Glutamatergic neuron (in vitro differentiated cells): ENCODE measurements around the gene FADS2. TPM values are rescaled to one million over a fixed set of nuclear protein-coding genes. Genes with fewer than 3 reads are reported as not detected.

Experiments used
- DNase-seq: peaks from one replicate; pipeline ENCODE4 v3.0.0; 2022
- H3K27ac Mint-ChIP-seq: one replicate; pipeline ENCODE4 v1.8.0; 2020; ENCODE audit warnings: mild to moderate bottlenecking, mixed read lengths, inconsistent platforms; ENCODE audit not compliant: unreplicated experiment
- H3K27me3 Mint-ChIP-seq: one replicate; pipeline ENCODE4 v1.8.0; 2020; ENCODE audit warnings: mild to moderate bottlenecking, moderate library complexity, mixed read lengths, inconsistent platforms; ENCODE audit not compliant: unreplicated experiment
- H3K36me3 Mint-ChIP-seq: one replicate; pipeline ENCODE4 v1.8.0; 2020; ENCODE audit warnings: mild to moderate bottlenecking, mixed read lengths, inconsistent platforms; ENCODE audit not compliant: unreplicated experiment
- H3K4me1 Mint-ChIP-seq: one replicate; pipeline ENCODE4 v1.8.0; 2020; ENCODE audit warnings: mild to moderate bottlenecking, low read depth, mixed read lengths, inconsistent platforms; ENCODE audit not compliant: unreplicated experiment
- H3K4me3 Mint-ChIP-seq: one replicate; pipeline ENCODE4 v1.8.0; 2020; ENCODE audit warnings: mild to moderate bottlenecking, mixed read lengths, inconsistent platforms; ENCODE audit not compliant: unreplicated experiment
- H3K9me3 Mint-ChIP-seq: one replicate; pipeline ENCODE4 v1.8.0; 2020; ENCODE audit warnings: mild to moderate bottlenecking, moderate library complexity, mixed read lengths, inconsistent platforms; ENCODE audit not compliant: unreplicated experiment
- total RNA-seq: library from RNA; stranded (reverse); fragmentation: NEBNext Ultra II Directional; extraction: Animal tissue kit (Norgen Biotek cat#: 25700); gene quantifications from one replicate; pipeline ENCODE4 v1.2.1, GENCODE V29; 2021; ENCODE audit not compliant: unreplicated experiment
- TF ChIP-seq, protein P1 (sequence below): fragments of 200-600 bp; sonication (generic); IDR thresholded peaks from one replicate; pipeline ENCODE4 v1.5.0; 2021; ENCODE audit not compliant: partially characterized antibody, unreplicated experiment

The FADS2 gene
- total RNA-seq, 1 donor from 2014 or later: 701 TPM

DNA sequence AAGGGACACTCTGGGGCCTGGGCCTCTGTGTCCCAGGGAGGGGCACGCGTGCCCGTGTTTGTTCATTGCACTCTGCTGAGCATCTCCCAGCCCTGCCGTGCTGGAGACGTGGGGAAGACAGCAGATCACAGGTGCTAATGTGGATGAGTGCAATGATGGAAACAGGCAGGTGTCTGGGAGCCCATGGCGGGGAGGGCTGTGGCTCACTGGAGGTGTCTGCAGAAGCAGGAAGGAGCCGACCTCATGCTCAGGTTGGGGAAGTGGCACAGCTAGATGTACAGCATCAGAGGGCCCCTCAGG, 43.6 kb upstream of the FADS2 start:
- H3K27ac Mint-ChIP-seq: no peak overlapping the region
- H3K27me3 Mint-ChIP-seq: no peaks in the 10 kb centered on the region
- TF ChIP-seq, protein P1, sequence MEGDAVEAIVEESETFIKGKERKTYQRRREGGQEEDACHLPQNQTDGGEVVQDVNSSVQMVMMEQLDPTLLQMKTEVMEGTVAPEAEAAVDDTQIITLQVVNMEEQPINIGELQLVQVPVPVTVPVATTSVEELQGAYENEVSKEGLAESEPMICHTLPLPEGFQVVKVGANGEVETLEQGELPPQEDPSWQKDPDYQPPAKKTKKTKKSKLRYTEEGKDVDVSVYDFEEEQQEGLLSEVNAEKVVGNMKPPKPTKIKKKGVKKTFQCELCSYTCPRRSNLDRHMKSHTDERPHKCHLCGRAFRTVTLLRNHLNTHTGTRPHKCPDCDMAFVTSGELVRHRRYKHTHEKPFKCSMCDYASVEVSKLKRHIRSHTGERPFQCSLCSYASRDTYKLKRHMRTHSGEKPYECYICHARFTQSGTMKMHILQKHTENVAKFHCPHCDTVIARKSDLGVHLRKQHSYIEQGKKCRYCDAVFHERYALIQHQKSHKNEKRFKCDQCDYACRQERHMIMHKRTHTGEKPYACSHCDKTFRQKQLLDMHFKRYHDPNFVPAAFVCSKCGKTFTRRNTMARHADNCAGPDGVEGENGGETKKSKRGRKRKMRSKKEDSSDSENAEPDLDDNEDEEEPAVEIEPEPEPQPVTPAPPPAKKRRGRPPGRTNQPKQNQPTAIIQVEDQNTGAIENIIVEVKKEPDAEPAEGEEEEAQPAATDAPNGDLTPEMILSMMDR: no peak
- peaks cover 3% of the 10 kb centered on the region for H3K4me1 Mint-ChIP-seq
- no peaks in the 10 kb centered on the region for H3K9me3 Mint-ChIP-seq
- H3K36me3 Mint-ChIP-seq: peaks cover 7% of the 10 kb centered on the region
- DNase-seq: no peak
- no peak overlapping the region for H3K4me3 Mint-ChIP-seq

DNA sequence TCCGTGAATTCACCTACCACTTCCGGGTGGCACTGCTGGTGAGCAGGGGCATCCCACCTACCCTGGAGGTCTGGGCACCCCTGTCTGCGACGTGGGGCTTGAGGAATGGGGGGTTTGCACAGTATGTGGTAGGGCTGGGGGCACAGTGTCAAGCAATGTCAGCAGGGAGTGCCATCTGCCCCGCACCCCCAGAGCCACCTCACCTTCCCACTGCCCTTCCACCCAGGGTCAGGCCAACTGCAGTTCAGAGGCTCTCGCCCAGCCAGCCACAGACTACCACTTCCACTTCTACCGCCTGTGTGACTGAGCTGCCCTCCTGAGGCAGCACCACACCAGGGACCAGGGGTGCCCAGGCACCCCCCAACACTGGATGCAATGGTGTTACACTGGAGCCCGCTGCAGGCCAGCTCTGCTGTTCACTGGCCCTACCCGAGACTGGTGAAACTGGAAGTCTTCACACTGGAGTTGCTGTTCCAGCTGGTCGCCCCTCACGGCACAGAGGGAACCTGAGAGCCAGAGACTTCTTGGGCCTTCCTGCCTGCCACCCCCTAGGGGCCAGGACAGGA, 42.2 kb upstream of the FADS2 start:
- no peaks in the 10 kb centered on the region for H3K9me3 Mint-ChIP-seq
- H3K36me3 Mint-ChIP-seq: peaks cover 7% of the 10 kb centered on the region
- H3K27ac Mint-ChIP-seq: no peak overlapping the region
- no peaks in the 10 kb centered on the region for H3K27me3 Mint-ChIP-seq
- no peak for DNase-seq
- H3K4me3 Mint-ChIP-seq: no peak overlapping the region
- TF ChIP-seq, protein P1: no peak
- H3K4me1 Mint-ChIP-seq: peaks cover 3% of the 10 kb centered on the region

DNA sequence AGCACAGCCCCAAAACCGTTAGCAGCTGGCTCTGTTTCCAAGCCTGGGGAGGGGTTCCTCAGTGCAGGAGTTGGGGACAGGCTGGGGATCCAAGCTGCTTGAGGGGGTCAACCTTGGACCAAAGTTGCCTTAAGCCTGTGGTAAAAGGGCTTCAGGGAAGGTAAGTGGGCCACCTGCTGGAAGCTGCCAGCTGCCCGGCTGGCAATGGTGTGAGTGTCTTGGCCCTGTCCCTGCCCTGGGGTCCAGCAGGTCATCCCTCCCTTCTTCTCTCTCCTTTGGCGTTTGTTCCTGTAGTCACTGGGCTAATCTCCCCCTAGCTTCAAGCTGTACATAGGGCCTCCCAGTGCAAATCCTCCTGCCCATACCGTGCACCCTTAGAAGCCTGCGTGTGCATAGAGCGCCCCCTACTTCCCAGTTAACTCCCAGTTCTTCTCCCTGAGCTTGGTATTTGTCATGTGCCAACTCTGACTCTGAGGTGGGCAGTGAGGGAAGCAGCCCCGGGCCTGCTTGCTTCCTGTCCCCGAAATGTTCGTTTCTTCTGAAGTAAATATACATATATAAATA, 40.1 kb upstream of the FADS2 start:
- TF ChIP-seq, protein P1: peak; percentile 52
- peaks cover 8% of the 10 kb centered on the region for H3K4me1 Mint-ChIP-seq
- H3K27me3 Mint-ChIP-seq: peaks cover 11% of the 10 kb centered on the region
- peaks cover 7% of the 10 kb centered on the region for H3K36me3 Mint-ChIP-seq
- H3K27ac Mint-ChIP-seq: no peak overlapping the region
- DNase-seq: peak; percentile 58
- no peak overlapping the region for H3K4me3 Mint-ChIP-seq
- peaks cover 7% of the 10 kb centered on the region for H3K9me3 Mint-ChIP-seq

DNA sequence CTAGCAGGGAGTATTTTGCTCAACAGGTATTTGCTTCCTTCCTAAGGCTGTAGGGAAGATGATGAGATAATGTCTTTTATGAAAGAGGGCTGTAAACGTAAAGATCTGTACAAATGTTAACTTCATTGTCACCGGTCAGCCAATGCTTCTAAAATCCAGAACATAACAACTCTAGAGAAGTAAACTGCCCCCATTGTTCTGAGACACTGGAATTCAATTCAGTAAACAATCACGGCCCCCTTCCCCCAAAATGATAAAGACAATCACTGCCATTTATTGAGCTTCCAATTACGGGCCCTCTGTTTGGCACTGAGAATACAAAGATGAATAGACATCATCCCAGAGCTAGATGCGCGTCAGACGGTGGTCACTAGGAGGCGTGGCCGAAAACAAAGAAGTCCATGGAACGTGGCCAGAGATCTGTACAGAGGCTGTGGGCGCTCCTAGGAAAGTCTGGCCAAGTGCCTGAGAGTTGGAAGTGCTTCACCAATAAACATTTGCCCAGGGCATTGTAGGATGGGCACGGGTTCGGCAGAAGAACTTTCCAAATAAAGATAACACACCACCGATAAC, 36.3 kb upstream of the FADS2 start:
- Mint-ChIP-seq H3K36me3 (no peaks in the 10 kb centered on the region), H3K4me3 (peak overlapping the region; percentile 99), H3K4me1 (peaks cover 9% of the 10 kb centered on the region), H3K27me3 (peaks cover 13% of the 10 kb centered on the region), H3K27ac (peak overlapping the region; percentile 100), H3K9me3 (peaks cover 10% of the 10 kb centered on the region)
- peak; percentile 77 for DNase-seq
- TF ChIP-seq, protein P1: no peak
